GM19043 (cell line): ENCODE measurements around the gene HUS1B.

Source experiments
- ATAC-seq: cut with Tn5 transposase; IDR thresholded peaks from one replicate; pipeline ENCODE4 v1.9.1; 2021; ENCODE audit warnings: low read depth; ENCODE audit not compliant: unreplicated experiment

The HUS1B gene

DNA sequence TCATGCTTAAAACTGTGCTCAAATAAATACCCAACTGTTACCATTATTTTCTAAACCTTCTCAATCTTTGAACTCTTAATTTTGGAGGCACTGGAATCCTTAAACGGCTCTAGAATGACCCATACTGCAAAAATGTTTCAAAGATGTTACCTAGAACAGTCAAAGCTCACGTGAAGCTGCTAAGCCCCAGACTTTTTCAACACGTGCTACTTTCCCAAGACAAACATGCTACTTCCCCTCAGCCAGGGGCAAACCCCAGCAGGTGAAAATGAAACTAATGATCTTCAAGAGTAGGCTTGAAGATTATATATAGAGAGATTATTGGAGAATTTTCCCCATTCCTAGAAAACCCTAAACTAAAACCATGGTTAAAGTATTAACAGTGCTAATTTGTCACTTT, 28.1 kb downstream of the HUS1B start:
- ATAC-seq = no peak

DNA sequence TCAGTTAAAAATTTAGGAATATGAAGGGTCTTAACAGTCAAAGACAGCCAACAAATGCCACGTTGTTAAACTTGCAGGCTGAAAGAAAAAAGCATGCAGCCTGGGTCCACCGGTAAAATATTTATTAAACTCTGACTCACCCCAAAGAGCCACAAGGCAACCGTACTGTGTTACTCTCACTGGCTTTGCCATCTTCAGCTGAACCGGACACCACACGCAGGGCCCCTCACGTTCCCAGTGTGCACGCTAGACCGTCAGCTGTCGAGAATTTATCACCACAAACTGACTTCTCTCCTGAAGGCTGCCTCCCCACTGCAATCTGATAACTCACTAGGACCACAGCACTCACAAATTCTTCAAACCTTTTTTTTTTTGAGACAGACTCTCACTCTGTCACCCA, 30.7 kb downstream of the HUS1B start:
- no peak for ATAC-seq

DNA sequence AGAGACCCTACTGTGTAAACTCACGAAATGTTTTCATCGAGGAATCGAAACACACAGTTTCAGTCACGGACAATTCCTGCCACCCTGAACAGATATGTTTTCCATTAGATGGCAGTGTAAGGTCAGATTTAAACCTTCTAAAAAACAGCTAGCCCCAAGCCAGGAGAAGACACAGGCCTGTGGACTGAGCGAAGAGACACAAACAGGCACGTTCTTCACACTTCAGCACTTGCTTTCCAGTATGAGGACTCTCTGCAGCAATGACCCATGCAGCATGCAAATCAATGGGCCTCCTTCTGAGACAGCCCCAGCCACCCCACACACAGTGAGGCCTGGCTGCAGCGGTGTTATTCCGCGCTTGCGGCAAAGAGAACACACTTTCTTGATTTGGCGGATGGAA, 31.9 kb downstream of the HUS1B start:
- ATAC-seq = no peak

DNA sequence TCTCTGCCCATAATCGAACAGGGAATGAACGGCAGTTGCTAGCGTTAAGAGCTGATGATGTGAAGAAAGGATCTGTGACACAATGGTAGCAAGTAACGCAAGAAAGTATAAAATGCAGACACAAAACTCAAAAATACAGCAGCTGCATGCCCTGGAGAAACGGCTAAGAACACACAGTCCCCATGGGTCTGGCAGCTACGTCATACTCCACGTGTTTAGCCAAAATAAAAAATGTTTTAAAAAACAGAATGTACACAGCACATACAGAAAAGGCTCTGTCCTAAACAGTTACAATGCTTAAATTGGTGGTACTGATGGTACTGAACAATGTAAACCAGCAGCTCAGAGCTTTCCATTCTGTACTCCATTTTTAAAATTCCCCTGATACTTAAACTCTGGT, 34.4 kb downstream of the HUS1B start:
- no peak for ATAC-seq

DNA sequence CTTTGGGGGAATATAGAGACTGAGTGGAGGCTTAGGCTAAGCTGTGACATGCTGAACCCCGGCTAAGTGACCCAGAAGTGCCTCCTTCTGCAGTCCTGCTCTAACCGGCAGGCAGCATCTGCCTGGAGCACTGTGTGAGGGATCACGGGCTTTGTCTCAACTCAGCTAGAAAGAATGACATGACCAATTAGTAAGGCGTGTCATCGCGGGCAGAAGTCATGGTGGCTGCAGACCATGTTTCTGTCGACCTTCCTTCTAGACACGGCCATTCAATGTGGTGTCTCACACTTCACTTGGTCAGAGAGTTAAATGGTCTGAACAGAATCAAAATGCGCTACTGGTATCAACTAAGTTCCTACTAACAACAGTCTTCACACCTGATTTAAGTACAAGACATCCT, 35.0 kb downstream of the HUS1B start:
- ATAC-seq = no peak

DNA sequence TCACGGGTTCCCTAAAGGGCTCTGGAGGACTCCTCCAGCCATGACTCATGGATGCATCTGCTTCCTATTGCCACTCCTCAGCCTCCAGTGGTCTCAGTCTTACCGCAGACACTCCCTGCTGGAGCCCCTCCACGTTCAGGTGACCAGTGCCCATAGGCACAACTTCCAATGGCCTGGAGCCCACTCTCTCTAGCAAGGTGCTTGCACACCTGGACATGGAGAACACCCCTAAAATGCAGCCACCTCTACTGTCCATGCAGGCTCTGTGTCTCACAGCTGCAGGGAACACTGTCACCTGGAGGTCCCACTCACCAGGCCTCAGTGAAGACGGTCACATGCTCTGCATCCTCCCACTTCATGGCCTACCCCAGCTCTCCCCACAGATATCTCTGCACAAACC, 36.0 kb downstream of the HUS1B start:
- no peak for ATAC-seq

DNA sequence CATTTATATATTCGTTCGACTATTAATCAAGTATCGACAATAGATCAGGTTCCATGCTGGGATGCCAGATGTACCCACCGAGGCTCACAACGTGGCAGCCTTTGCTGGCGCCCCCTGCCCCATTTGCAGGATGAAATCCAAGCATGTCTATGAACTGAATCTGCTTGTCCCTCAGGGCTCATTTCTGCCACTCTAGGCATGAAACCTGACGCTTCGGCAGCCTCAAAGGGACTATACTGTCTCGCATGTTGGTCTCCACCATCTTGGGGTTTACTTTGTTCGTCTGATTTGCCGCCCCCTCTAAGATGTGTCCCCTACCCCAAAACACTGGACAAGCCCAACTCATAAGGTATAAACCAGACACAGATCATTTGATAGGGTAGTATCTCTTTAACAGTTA, 36.7 kb downstream of the HUS1B start:
- no peak for ATAC-seq

DNA sequence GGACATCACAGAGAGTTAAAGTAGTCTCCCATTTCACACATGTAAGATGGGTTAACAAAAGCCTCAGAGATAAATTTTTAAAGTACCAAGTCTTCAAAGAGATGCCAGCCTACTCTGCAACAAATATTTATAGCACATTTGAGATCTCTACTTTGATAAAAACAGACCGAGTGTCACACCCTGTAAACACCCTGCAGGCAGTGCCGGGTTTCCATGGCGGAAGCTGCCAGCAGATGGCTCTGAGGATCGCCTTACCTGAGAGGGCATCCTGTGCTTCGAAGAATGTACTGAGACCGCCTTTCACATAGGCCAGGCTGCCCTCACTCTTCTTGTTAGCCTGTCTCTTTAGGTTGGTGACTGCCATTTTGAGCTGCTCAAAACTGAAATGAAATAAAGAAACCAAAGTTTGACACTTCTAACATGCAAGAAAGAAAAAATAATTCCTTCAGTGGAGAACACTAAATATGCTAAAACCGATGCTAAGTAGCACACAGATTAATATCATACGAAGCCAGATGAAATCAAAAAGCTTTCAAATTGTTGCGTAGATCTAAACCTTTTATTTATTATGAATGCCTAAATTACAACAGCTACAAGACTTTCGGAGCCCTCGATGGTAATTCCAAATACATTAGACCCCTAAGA, 39.3 kb downstream of the HUS1B start:
- no peak for ATAC-seq

DNA sequence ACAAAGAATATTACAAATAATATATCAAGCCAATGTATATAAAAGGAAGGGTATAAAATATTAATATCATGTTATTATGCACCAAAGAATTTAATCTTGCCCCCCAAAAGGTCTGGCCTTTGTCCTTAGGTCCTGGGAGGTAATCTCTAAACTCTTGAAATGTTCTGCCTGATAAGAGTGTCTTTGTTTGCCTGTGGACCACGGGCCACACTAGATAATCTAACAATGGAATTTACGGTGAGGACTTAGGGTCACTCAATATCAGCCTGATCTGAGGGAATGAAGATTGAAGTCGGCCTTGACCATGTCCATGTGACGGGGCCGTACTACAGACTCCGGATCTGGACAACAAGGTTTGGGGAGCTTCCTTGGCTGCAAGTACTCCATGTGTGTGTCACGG, 42.9 kb downstream of the HUS1B start:
- no peak for ATAC-seq

DNA sequence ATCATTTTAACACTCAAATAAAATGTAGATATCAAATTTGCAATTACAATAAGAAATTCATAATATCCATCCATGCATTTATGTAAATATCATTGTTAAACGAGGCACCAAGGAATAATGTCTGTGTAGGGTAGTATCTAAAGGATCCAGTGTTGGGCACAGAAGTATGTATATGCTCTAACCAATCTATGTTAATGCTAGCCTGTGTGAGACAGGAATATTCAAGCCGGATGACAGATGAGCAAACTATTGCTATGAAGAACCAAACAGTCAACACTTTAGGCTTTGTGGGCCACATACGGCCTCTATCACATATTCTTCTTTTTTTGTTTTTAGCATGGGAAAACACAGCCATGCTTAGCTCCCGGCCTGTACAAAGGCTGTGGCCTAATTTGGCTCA, 45.0 kb downstream of the HUS1B start:
- ATAC-seq = no peak

DNA sequence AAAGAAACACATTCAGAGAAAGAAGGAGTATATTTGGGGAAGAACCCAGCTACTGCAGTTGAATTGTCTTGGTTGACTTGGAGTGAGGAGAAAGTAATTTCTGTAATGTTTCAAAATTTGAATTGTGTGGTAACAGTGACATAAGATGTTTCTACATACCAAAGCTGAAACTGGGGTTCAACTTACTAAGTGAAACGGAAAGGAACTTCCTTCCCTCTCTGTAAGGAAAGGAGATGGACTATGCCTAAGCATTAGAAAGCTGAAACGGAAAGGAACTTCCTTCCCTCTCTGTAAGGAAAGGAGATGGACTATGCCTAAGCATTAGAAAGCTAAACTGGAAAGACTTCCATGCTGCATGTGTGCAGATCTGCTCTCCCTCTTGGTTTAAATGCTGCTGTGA, 46.0 kb downstream of the HUS1B start:
- no peak for ATAC-seq

DNA sequence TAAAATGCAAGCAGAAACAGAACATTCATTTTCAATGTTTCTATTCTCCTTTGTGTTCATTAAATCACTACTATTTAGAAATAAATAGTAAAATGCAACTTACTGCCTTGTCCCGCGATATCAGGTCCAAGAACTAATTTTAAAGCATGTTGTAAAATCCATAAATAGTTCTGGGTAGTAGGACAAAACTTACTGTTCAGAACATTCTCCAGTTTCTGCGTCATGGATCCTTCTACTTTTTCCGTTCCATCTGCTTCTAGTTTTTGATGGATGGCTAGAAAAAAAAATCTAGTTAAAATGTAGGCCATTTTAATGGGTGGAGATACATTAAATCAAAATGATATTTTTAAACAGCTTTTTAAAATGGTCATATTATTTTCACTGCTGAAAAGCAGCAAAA, 47.0 kb downstream of the HUS1B start:
- ATAC-seq = no peak

DNA sequence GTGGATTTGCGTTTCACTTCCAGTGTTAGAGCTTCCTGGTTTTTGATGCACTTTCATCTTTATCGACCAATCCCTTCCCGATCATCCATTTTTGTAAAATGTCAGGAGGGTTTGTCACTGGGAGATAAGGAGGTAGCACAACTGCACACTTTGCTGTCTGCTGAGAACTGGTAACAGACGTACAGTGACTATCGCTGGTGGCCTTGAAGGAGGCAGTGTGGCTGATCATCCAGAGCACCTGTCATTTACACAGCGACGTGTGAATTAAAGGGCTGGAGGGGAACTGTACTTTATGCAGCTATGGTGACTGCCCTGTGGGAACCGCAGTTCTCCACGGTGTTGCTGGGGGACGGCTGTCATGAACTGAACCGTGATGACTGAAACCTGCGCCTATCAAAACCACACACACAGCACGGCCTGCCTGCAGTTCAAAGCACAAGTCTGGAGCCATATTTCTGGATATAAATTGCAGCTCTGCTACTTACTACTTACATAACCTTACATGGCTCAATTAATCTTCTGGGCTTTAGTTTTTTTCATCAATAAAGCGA, 50.0 kb downstream of the HUS1B start:
- no peak for ATAC-seq
